PFSK-1 (cell line): Measurements from ENCODE around the gene TRAF3IP3.

ENCODE experiments used
- POLR2AphosphoS5 ChIP-seq: IDR thresholded peaks from 2 replicates; pipeline ENCODE4 v1.6.1; 2012; ENCODE audit warnings: low read depth, mild to moderate bottlenecking, control low read depth, low read length, moderate library complexity
- REST ChIP-seq, 2 experiments: IDR thresholded peaks; 2 replicates each; pipeline versions ENCODE4 v1.6.1 to v1.8.0; 2011 to 2012; ENCODE audit warnings: low read depth in 2 of 2, low read length in 2 of 2, control low read depth in 1 of 2, inconsistent platforms in 1 of 2, mild to moderate bottlenecking in 1 of 2, moderate library complexity in 1 of 2; ENCODE audit not compliant: insufficient read depth in 1 of 2
- SIN3A ChIP-seq: IDR thresholded peaks from 2 replicates; pipeline ENCODE4 v1.6.1; 2012; ENCODE audit warnings: mild to moderate bottlenecking, low read length, moderate library complexity, borderline replicate concordance; ENCODE audit not compliant: insufficient read depth
- TAF1 ChIP-seq: IDR thresholded peaks from 2 replicates; pipeline ENCODE4 v1.6.1; 2012; ENCODE audit warnings: low read length, control low read depth, borderline replicate concordance; ENCODE audit not compliant: insufficient read depth

DNA sequence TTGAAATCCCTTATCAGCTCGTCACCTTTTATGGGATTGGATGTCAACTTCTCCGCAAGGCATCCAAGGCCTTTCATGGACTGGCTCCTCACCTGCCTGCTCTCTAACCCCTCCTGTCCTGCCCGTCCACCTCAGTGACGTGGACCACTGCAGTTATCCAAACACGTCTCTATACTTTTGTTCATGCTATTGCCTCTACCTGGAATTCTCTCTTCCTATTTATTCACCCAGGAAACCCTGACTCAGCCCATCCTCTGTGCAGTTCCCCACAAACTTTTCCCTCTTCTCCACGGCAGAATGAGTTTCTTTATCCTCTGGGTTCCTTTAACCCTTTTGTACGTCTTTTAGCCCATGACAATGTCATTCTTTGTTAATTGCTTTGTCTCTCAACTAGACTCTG, 66.9 kb downstream of the TRAF3IP3 start:
- TF ChIP-seq REST (IDR thresholded peaks at IDR 0.05; ENCODE audit: insufficient read depth in 1 of 2, low read depth in 2 of 2, low read length in 2 of 2): no peak
- no peak for TF ChIP-seq POLR2AphosphoS5
- TF ChIP-seq TAF1: no peak
- TF ChIP-seq SIN3A: no peak
